Mesothelial cell of epicardium (in vitro differentiated cells): ENCODE data around the gene CSTF3. TPM values are rescaled to one million over a fixed set of nuclear protein-coding genes. Genes with fewer than 3 reads are reported as not detected.
A peak's percentile ranks its signal among the peaks of the same experiment; 100 is the strongest.
"Not testable (repeated sequence)": the region's sequence is repeated elsewhere in the genome, so short reads cannot be mapped to it uniquely, and the experiment has no call there.

Experiments
- DNase-seq, 2 experiments: peaks; one replicate each; pipeline ENCODE4 v3.0.0; 2021; ENCODE audit warnings: low spot score in 2 of 2; ENCODE audit not compliant: unreplicated experiment in 2 of 2
- H3K27ac Mint-ChIP-seq: 2 replicates; pipeline ENCODE4 v1.8.0; 2021; ENCODE audit warnings: mixed read lengths
- H3K27me3 Mint-ChIP-seq: 2 replicates; pipeline ENCODE4 v1.8.0; 2021; ENCODE audit warnings: low read depth, mixed read lengths
- H3K36me3 Mint-ChIP-seq: 2 replicates; pipeline ENCODE4 v1.8.0; 2021; ENCODE audit warnings: mixed read lengths
- H3K4me1 Mint-ChIP-seq: 2 replicates; pipeline ENCODE4 v1.8.0; 2021; ENCODE audit warnings: mixed read lengths
- H3K4me3 Mint-ChIP-seq: 2 replicates; pipeline ENCODE4 v1.8.0; 2021; ENCODE audit warnings: mild to moderate bottlenecking, moderate library complexity, mixed read lengths
- H3K9me3 Mint-ChIP-seq: 2 replicates; pipeline ENCODE4 v1.8.0; 2021; ENCODE audit warnings: mixed read lengths
- total RNA-seq: library from RNA; stranded (reverse); gene quantifications from 3 replicates; pipeline ENCODE4 v1.2.1, GENCODE V29; 2021
- TF ChIP-seq, protein P1 (sequence below): fragments of 200-600 bp; sonication (generic); IDR thresholded peaks from one replicate; pipeline ENCODE4 v1.5.0; 2021; ENCODE audit warnings: antibody characterized with exemption; ENCODE audit not compliant: unreplicated experiment

CSTF3 gene
- total RNA-seq, 1 donor from 2014 or later = 50.3 TPM

DNA sequence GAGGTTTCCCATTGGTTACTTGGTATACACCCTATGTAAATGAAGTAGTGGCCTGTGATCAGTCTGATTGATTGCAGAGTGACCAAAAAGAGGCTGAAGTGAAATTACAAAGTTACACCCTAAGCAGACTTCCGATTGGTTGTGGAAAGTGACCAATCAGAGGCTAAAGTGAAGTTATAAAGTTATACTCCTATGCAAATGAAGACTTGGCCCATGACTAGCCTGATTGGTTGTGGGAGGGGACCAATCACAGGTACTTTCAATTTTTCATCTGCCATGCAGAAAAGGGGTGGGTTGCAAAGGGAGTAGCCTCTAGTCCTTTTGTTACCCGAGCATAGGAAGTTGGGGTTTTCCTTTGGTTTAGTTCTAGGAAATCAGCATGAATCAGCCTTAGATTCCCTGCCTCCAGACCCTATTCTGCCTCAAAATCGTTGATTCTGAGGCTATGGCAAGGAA, 18.1 kb upstream of the CSTF3 start:
- TF ChIP-seq, protein P1, sequence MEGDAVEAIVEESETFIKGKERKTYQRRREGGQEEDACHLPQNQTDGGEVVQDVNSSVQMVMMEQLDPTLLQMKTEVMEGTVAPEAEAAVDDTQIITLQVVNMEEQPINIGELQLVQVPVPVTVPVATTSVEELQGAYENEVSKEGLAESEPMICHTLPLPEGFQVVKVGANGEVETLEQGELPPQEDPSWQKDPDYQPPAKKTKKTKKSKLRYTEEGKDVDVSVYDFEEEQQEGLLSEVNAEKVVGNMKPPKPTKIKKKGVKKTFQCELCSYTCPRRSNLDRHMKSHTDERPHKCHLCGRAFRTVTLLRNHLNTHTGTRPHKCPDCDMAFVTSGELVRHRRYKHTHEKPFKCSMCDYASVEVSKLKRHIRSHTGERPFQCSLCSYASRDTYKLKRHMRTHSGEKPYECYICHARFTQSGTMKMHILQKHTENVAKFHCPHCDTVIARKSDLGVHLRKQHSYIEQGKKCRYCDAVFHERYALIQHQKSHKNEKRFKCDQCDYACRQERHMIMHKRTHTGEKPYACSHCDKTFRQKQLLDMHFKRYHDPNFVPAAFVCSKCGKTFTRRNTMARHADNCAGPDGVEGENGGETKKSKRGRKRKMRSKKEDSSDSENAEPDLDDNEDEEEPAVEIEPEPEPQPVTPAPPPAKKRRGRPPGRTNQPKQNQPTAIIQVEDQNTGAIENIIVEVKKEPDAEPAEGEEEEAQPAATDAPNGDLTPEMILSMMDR = no peak
- DNase-seq = no peak
- Mint-ChIP-seq H3K4me1 (peaks cover 18% of the 10 kb centered on the region), H3K9me3 (peaks cover 7% of the 10 kb centered on the region), H3K36me3 (no peaks in the 10 kb centered on the region), H3K27me3 (no peaks in the 10 kb centered on the region), H3K4me3 (no peak overlapping the region), H3K27ac (no peak overlapping the region)

DNA sequence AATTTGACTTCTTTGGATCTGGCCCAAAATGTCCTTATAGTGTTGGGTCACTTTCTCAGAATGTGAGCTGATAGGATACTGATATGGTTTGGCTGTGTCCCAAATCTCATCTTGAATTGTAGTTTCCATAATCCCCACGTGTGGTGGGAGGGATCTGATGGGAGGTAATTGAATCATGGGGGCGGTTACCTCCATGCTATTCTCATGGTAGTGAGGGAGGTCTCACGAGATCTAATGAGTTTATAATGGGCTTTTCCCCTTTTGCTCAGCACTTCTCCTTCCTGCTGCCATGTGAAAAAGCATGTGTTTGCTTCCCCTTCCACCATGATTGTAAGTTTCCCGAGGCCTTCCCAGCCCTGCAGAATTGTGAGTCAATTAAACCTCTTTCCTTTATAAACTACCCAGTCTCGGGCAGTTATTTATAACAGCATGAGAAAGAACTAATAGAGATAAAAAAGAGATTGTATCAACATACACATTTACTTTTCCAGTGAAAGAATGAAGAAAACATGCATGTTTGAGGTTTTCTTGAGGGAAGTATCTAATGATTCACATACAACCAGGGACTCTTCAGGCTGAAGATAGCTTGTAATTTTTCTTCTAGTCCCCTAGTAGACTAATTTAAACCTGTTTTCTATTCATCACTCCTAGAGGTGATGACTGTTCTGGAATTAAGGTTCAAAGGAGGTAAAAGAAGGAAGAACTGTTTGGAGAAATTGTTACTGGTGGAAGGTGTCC, 17.3 kb upstream of the CSTF3 start:
- Mint-ChIP-seq H3K27ac (no peak overlapping the region), H3K27me3 (no peaks in the 10 kb centered on the region), H3K36me3 (no peaks in the 10 kb centered on the region), H3K9me3 (peaks cover 8% of the 10 kb centered on the region), H3K4me3 (no peak overlapping the region), H3K4me1 (peaks cover 18% of the 10 kb centered on the region)
- TF ChIP-seq, protein P1 = no peak
- no peak for DNase-seq

DNA sequence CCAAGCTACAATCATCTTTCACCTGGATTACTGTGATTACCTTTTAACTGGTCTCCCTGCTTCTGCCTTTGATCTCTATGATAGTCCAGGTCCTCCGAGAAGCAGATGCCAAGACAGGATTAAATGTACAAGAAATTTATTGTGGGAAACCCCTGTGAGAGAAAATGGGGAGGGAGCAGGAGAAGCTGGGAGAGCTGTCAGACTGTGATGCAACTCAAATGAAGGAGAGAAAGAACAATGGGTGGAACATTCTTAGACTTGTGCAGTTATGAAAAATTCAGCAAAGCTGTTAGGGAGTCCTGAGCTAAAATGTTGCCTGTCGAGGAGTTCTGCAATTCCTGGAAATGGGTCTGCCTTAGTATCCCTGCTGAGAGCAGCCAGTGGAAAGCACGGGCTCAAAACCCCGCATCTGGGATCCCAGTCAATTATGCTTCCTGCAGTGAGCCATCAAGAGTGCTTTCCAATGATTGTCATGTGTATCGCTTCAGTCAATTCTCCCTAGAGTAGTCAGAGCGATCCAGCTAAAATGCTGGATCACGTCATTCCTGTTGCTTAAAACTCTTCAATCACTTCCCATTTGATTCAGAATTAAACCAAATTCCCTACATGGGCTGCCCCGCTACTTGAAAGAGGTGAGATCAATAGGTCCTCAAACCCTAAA, 16.5 kb upstream of the CSTF3 start:
- no peaks in the 10 kb centered on the region for H3K36me3 Mint-ChIP-seq
- TF ChIP-seq, protein P1 = no peak
- DNase-seq = no peak
- H3K4me1 Mint-ChIP-seq = peaks cover 18% of the 10 kb centered on the region
- no peak overlapping the region for H3K4me3 Mint-ChIP-seq
- H3K27me3 Mint-ChIP-seq = no peaks in the 10 kb centered on the region
- H3K27ac Mint-ChIP-seq = peak overlapping the region; percentile 0
- peaks cover 8% of the 10 kb centered on the region for H3K9me3 Mint-ChIP-seq

DNA sequence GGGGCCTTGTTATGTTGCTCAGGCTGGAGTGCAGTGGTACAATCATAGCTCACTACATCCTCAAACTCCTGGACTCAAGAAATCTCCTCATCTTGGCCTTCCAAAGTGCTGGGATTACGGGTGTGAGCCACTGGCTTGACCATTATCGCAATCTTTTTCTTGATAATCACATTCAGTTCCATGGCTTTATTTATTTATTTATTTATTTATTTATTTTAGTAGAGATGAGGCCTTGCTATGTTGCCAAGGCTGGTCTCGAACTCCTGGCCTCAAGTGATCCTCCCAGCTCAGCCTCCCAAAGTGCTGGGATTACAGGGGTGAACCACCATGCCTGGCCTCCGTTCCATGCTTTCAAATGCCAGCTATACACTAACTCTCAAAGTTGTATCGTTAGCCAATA, 15.5 kb upstream of the CSTF3 start:
- H3K36me3 Mint-ChIP-seq, H3K9me3 Mint-ChIP-seq, H3K27me3 Mint-ChIP-seq, H3K4me3 Mint-ChIP-seq, H3K27ac Mint-ChIP-seq, DNase-seq: not testable (repeated sequence)
- peaks cover 18% of the 10 kb centered on the region for H3K4me1 Mint-ChIP-seq

DNA sequence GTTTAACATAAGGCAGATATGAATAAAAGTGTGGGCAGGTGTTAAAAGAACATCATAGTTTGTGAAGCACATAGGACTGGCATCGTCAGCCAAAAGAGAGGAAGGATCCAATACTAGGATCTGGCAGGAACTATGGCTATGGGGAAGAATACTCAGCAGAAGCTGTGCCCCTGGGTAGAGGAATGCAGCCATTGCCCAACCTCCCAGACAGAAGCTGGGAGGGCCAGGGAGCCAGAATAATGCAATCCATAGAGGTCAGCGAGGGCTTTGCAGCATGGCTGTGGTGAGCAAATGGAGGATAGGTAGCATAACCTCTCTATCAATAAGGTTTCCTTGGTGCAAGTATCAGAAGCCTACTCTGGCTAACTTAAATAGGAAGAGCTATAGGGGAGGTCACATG, 11.7 kb upstream of the CSTF3 start:
- no peak for DNase-seq
- H3K27ac Mint-ChIP-seq = no peak overlapping the region

DNA sequence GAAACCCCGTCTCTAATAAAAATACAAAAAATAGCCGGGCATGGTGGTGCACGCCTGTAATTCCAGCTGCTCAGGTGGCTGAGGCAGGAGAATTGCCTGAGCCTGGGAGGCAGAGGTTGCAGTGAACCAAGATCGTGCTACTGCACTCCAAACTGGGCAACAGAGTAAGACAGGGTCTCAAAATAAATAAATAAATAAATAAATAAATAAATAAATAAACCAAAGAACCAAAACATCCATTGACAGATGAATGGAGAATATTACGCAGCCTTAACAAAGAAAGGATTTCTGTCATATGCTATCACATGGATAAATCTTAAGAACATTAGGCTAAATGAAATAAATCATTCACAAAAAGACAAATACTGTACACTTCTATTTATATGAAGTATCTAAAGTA, 11.1 kb upstream of the CSTF3 start:
- Mint-ChIP-seq H3K36me3 (no peaks in the 10 kb centered on the region), H3K9me3 (peaks cover 8% of the 10 kb centered on the region), H3K4me3 (no peak overlapping the region), H3K27me3 (no peaks in the 10 kb centered on the region), H3K27ac (no peak overlapping the region), H3K4me1 (peaks cover 6% of the 10 kb centered on the region)
- TF ChIP-seq, protein P1 = no peak
- DNase-seq = no peak

More for the DNA sequence above, 11.7 kb upstream of the CSTF3 start:
- TF ChIP-seq, protein P1 = no peak
- peaks cover 12% of the 10 kb centered on the region for H3K4me1 Mint-ChIP-seq
- no peaks in the 10 kb centered on the region for H3K36me3 Mint-ChIP-seq
- H3K9me3 Mint-ChIP-seq = peaks cover 8% of the 10 kb centered on the region
- H3K4me3 Mint-ChIP-seq = no peak overlapping the region
- H3K27me3 Mint-ChIP-seq = no peaks in the 10 kb centered on the region
